RWPE1 (cell line): ENCODE data around the gene RBM33.

ENCODE experiments used
- CTCF ChIA-PET: fragments of 350-600 bp; sonication (Branson Sonifier 250); formaldehyde crosslinking; extraction: SDS; loops from one replicate; lab custom pipeline; 2021; lab: Yijun Ruan, JAX
- POLR2A ChIA-PET: fragments of 400-600 bp; formaldehyde crosslinking; extraction: SDS; loops from one replicate; lab custom pipeline; 2020; ENCODE audit warnings: antibody characterized with exemption; ENCODE audit not compliant: low non-redundant PET; lab: Yijun Ruan, JAX
- DNase-seq: peaks from one replicate; pipeline ENCODE4 v3.0.0; 2012; ENCODE audit warnings: low spot score
- H3K27ac ChIP-seq: fragments of 450-650 bp; 2 replicates; pipeline ENCODE4 v1.5.1; 2017
- CTCF ChIP-seq: fragments of 450-650 bp; conservative IDR thresholded peaks from 2 replicates; pipeline ENCODE4 v1.5.1; 2017; ENCODE audit warnings: low read depth, mild to moderate bottlenecking

Gene RBM33

DNA sequence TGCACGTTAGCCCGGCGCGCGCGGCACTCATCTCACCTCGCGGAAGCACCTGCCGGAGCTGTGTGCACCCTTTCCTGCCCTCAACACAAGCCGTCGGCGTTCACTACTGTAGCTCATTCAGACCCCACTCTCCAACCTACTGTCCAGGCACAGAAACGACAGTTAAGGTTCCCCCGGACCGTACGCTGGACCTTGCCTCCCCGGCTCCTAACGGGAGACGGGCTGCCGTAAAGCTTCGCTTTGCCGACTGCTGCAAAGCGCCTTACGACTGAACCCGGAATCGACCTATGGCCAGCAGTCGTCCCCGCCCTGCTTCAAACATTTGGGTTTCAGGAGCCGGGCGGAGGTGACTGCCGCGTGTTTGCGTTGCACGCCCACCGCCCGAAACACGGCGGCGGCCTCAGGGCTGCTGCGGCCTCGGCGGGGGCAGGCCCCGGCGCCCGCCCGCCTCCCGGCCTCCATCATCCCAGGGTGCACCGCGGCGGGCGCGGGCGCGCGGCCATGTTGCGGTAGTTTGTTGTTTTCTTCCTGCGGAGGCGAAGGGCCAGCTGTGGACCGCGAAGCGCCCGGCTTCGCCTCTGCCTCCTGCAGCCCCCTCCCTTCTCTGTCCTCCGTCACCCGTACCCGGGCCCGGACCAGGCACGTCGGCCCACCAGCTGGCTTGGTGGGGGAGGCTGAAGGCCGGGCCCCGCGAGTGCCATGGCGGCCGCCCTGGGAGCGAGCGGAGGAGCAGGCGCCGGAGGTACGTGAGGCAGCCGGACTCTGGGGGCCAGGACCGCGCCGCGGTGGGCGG, at the start of gene RBM33:
Gene RBM33 (plus strand): TSS at position 484 of the 793 bp plus-strand sequence. CDS start 216 bp downstream, at position 700.
- TF ChIP-seq CTCF = no peak
- peak within 1 kb of the TSS; percentile 93 for H3K27ac ChIP-seq
- CTCF ChIA-PET = interaction anchor here (0.7 kb wide), 2 partner anchors 14 to 47 kb away, joined by 3 read pairs; no protein-coding TSS in a partner anchor
- POLR2A ChIA-PET = interaction anchor here (0.6 kb wide), 1 partner anchor 703 kb away, joined by 3 read pairs; no protein-coding TSS in a partner anchor
- DNase-seq = peak; percentile 69

DNA sequence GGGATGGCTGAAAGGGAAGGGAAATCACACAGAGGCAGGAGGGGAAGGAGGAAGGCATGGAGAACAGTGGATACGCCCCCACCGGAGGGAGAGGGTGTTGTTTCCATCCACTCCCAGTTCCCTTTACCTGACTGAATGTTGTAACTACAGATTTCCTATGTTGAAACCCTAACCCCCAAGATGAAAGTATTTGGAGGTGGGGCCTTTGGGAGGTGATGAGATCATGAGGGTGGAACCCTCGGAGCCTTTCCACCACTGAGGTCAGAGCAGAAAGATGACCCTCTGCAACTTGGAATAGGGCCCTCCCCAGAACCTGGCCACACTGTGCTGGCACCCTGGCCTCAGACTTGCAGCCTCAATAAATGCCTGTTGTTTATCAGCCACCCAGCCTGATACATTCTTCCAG, 49.5 kb upstream of the RBM33 start:
- CTCF ChIA-PET = no interaction called here
- TF ChIP-seq CTCF = no peak
- H3K27ac ChIP-seq = no peak overlapping the region
- POLR2A ChIA-PET = no interaction called here
- peak; percentile 22 for DNase-seq

GRCh38 chr7:155597753-155598140, 46.7 kb upstream of the RBM33 start:
- ChIA-PET CTCF (interaction anchor here (0.6 to 1.8 kb wide), 2 partner anchors 47 to 140 kb away, joined by 3 to 8 read pairs; partner anchors contain the start of gene RBM33), POLR2A (no interaction called here)
- H3K27ac ChIP-seq = no peak overlapping the region
- no peak for TF ChIP-seq CTCF
- DNase-seq = no peak

DNA sequence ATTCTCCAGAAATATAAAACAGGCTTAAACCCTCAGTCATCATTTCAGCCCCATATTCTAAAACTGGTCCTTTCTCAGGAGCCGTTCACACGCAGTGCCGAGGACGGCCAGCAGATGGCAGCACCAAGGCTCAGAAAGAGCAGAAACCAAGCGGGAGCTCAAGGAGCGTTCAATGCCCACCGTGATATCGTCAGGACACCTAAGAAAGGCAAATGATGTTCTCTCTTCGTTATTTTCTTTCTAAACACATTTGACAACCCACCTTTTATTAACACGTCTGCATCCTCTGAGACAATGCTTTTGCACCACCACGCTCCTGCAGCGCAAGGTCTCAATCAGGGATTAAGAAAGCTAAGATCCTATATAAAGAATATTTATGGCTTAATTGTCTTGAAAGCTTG, 45.7 kb upstream of the RBM33 start:
- ChIA-PET CTCF (interaction anchor here (0.5 to 1.8 kb wide), 11 partner anchors 10 to 833 kb away, joined by 3 to 8 read pairs (median 3); no protein-coding TSS in a partner anchor), POLR2A (no interaction called here)
- no peak overlapping the region for H3K27ac ChIP-seq
- DNase-seq = peak; percentile 45
- peak; percentile 99 for TF ChIP-seq CTCF

- H3K27ac ChIP-seq = no peak overlapping the region
- no peak for TF ChIP-seq CTCF
- POLR2A ChIA-PET = no interaction called here
- CTCF ChIA-PET = interaction anchor here (0.7 kb wide), 1 partner anchor 9 kb away, joined by 4 read pairs; no protein-coding TSS in a partner anchor
- no peak for DNase-seq
Measured at GRCh38 chr7:155602156-155602555, 42.3 kb upstream of the RBM33 start.

DNA sequence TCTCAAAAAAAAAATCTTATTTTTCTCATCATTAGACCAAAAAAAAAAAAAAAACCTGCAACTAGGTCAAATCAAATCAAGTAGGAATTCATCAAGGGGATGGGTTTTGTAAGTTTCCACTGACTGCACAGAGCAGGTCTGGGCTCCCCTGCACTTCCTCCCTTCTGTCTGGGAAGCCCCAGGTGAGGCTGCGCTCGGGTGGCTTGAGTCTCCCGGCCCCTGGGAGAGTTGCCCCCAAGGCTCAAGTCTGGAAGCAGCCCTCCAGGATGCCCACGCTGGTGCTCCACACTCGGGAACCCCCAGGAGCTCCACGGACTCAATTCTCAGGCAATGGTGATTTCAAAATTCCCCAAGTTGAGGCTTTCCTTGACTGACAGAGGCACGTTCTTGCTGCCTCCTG, 41.7 kb upstream of the RBM33 start:
- CTCF ChIA-PET = interaction anchor here (0.7 kb wide), 1 partner anchor 9 kb away, joined by 4 read pairs; no protein-coding TSS in a partner anchor
- POLR2A ChIA-PET = no interaction called here
- TF ChIP-seq CTCF = no peak
- H3K27ac ChIP-seq = no peak overlapping the region
- no peak for DNase-seq
